Smooth muscle cell (in vitro differentiated cells): ENCODE data around the gene C1QTNF9B. TPM values are rescaled to one million over a fixed set of nuclear protein-coding genes. Genes with fewer than 3 reads are reported as not detected.
A peak's percentile ranks its signal among the peaks of the same experiment; 100 is the strongest.

Experiments
- DNase-seq: peaks from one replicate; lab custom pipeline; 2025; ENCODE audit not compliant: unreplicated experiment; lab: John Stamatoyannopoulos, UW
- H2AFZ ChIP-seq: fragments of 200-600 bp; sonication (generic); 2 replicates; pipeline ENCODE4 v1.6.0; 2016; ENCODE audit warnings: antibody characterized with exemption, low read depth, mild to moderate bottlenecking
- H3F3A ChIP-seq: fragments of 200-600 bp; sonication (generic); 2 replicates; pipeline ENCODE4 v1.6.0; 2017; ENCODE audit warnings: antibody characterized with exemption, low read depth
- H3K27ac ChIP-seq: fragments of 200-600 bp; sonication (generic); 2 replicates; pipeline ENCODE4 v1.5.1; 2016; ENCODE audit warnings: low read depth, mild to moderate bottlenecking
- H3K27me3 ChIP-seq: fragments of 200-600 bp; sonication (generic); 2 replicates; pipeline ENCODE4 v1.6.1; 2016; ENCODE audit warnings: low read depth, mild to moderate bottlenecking
- H3K36me3 ChIP-seq: fragments of 200-600 bp; sonication (generic); 2 replicates; pipeline ENCODE4 v1.5.1; 2016; ENCODE audit warnings: low read depth
- H3K4me1 ChIP-seq: fragments of 200-600 bp; sonication (generic); 2 replicates; pipeline ENCODE4 v1.5.1; 2016; ENCODE audit warnings: low read depth
- H3K4me2 ChIP-seq: fragments of 200-600 bp; sonication (generic); 2 replicates; pipeline ENCODE4 v1.6.0; 2016; ENCODE audit warnings: mild to moderate bottlenecking
- H3K4me3 ChIP-seq: fragments of 200-600 bp; sonication (generic); 2 replicates; pipeline ENCODE4 v1.5.1; 2016; ENCODE audit warnings: mild to moderate bottlenecking
- H3K79me2 ChIP-seq: fragments of 200-600 bp; sonication (generic); 2 replicates; pipeline ENCODE4 v1.6.0; 2016; ENCODE audit warnings: low read depth, mild to moderate bottlenecking
- H3K9ac ChIP-seq: fragments of 200-600 bp; sonication (generic); 2 replicates; pipeline ENCODE4 v1.6.0; 2016; ENCODE audit warnings: low read depth
- H3K9me3 ChIP-seq: fragments of 200-600 bp; sonication (generic); replicated peaks from 2 replicates; pipeline ENCODE4 v1.5.1; 2016; ENCODE audit warnings: low read depth
- H4K20me1 ChIP-seq: fragments of 200-600 bp; sonication (generic); 2 replicates; pipeline ENCODE4 v1.6.0; 2016; ENCODE audit warnings: low read depth
- WGBS: methylation state at CpG from one replicate; pipeline ENCODE4 v1.1.7; 2016; ENCODE audit warnings: low lambda C conversion rate; 5-methylcytosine and 5-hydroxymethylcytosine counted together
- polyA plus RNA-seq: library from polyadenylated mRNA; unstranded; fragments of >200 nt; fragmentation: Nextera tagmentation; extraction: Ambion mirVana; gene quantifications from 2 replicates; pipeline ENCODE4 v1.2.1, GENCODE V29; 2016
- total RNA-seq: library from RNA; depleted of rRNA; stranded (reverse); fragments of >200 nt; gene quantifications from 2 replicates; pipeline ENCODE4 v1.2.3, GENCODE V29; 2014
- TF ChIP-seq, protein P1 (sequence below): fragments of 200-600 bp; sonication (generic); IDR thresholded peaks from 2 replicates; pipeline ENCODE4 v1.5.1; 2017; ENCODE audit warnings: borderline replicate concordance, mild to moderate bottlenecking, antibody characterized with exemption; ENCODE audit not compliant: insufficient read depth, poor library complexity, severe bottlenecking

The C1QTNF9B gene
- total and polyA plus RNA-seq, 2 experiments from 2014 or later: 0.21 TPM; not detected in 1

GRCh38 chr13:23859904-23860303 lies 37.4 kb downstream of the C1QTNF9B start:
- Histone ChIP-seq H3K79me2 (no peaks in the 10 kb centered on the region), H3K4me2 (no peak overlapping the region), H3K9me3 (no peaks in the 10 kb centered on the region), H3F3A (no peaks in the 10 kb centered on the region), H4K20me1 (no peaks in the 10 kb centered on the region), H2AFZ (no peak overlapping the region), H3K4me1 (no peaks in the 10 kb centered on the region), H3K9ac (no peak overlapping the region), H3K36me3 (no peaks in the 10 kb centered on the region), H3K4me3 (no peak overlapping the region), H3K27me3 (no peaks in the 10 kb centered on the region), H3K27ac (peak overlapping the region; percentile 10)
- 78% methylated on average over 2 of the region's 2 CpGs for WGBS
- TF ChIP-seq, protein P1, sequence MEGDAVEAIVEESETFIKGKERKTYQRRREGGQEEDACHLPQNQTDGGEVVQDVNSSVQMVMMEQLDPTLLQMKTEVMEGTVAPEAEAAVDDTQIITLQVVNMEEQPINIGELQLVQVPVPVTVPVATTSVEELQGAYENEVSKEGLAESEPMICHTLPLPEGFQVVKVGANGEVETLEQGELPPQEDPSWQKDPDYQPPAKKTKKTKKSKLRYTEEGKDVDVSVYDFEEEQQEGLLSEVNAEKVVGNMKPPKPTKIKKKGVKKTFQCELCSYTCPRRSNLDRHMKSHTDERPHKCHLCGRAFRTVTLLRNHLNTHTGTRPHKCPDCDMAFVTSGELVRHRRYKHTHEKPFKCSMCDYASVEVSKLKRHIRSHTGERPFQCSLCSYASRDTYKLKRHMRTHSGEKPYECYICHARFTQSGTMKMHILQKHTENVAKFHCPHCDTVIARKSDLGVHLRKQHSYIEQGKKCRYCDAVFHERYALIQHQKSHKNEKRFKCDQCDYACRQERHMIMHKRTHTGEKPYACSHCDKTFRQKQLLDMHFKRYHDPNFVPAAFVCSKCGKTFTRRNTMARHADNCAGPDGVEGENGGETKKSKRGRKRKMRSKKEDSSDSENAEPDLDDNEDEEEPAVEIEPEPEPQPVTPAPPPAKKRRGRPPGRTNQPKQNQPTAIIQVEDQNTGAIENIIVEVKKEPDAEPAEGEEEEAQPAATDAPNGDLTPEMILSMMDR: no peak
- no peak for DNase-seq

DNA sequence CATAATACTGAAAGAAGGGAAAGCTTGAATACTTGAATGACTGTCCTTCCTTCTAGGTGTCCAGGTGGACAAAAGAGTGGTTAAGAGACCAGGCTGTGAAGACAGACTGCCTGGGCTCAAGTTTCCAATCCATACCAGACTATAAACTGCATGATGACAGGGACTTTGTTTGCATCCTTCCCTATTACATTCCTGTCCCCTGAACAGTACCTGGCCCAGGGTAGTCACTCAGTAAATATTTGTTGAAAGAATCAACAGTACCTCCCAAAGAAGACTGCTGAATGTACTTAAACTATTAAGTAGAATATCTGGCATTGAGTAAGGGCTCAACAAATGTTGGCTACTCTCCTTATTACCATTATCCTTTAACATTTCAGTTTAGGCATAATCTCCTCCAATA lies 37.8 kb downstream of the C1QTNF9B start:
- H3K9me3 ChIP-seq: no peaks in the 10 kb centered on the region
- no peaks in the 10 kb centered on the region for H3K4me1 ChIP-seq
- no peak overlapping the region for H3K4me2 ChIP-seq
- no peaks in the 10 kb centered on the region for H3K36me3 ChIP-seq
- no peaks in the 10 kb centered on the region for H4K20me1 ChIP-seq
- TF ChIP-seq, protein P1: no peak
- H2AFZ ChIP-seq: no peak overlapping the region
- peak overlapping the region; percentile 10 for H3K27ac ChIP-seq
- H3K9ac ChIP-seq: no peak overlapping the region
- H3F3A ChIP-seq: no peaks in the 10 kb centered on the region
- no peaks in the 10 kb centered on the region for H3K27me3 ChIP-seq
- H3K4me3 ChIP-seq: no peak overlapping the region
- H3K79me2 ChIP-seq: no peaks in the 10 kb centered on the region
- DNase-seq: no peak

GRCh38 chr13:23858546-23858945 lies 38.8 kb downstream of the C1QTNF9B start:
- H3K4me3 ChIP-seq: no peak overlapping the region
- H2AFZ ChIP-seq: no peak overlapping the region
- no peaks in the 10 kb centered on the region for H3K36me3 ChIP-seq
- no peak overlapping the region for H3K4me2 ChIP-seq
- no peaks in the 10 kb centered on the region for H3K79me2 ChIP-seq
- WGBS: 92% methylated on average over 5 of the region's 5 CpGs
- no peak overlapping the region for H3K9ac ChIP-seq
- H3K9me3 ChIP-seq: no peaks in the 10 kb centered on the region
- H4K20me1 ChIP-seq: no peaks in the 10 kb centered on the region
- H3K27ac ChIP-seq: no peak overlapping the region
- no peaks in the 10 kb centered on the region for H3K27me3 ChIP-seq
- DNase-seq: no peak
- no peaks in the 10 kb centered on the region for H3F3A ChIP-seq
- no peaks in the 10 kb centered on the region for H3K4me1 ChIP-seq
- TF ChIP-seq, protein P1: no peak

DNA sequence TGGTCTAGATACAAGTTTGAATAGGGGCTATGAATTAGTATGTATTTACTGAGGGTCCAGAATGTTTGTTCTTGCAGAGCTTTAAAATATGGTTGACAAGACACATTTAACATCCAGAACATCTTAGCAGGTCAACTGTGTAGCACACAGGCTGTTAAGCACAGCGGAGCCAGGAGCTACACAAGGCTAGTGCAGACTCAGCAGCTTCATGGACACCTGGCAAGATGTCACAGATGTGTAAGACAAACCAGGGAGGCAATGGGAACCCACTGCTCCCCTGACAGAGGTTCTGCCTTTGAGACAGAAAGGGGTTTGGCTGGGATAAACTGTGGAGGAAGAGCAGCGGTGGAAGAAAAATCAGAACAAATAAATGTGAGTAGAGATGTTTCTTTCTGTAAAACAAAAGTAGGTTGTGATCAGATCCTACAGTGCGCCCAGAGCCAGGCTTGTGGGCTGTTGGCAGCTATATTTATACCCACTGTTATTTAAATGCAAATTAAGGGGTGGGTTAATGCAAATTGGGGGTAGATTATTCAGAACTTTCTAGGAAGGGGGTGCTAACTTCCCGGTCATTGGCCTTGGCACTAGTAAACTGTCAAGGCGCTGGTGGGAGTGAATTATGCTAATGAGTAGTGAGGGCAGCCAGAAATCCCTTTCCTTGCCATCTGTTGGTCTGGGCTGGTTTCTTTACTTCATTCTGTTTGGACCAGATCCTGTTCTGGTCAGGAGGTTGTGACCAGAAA lies 41.1 kb downstream of the C1QTNF9B start:
- Histone ChIP-seq H4K20me1 (no peaks in the 10 kb centered on the region), H3K9ac (no peak overlapping the region), H2AFZ (no peak overlapping the region), H3K36me3 (no peaks in the 10 kb centered on the region), H3K27ac (no peak overlapping the region), H3K9me3 (no peaks in the 10 kb centered on the region), H3K4me1 (no peaks in the 10 kb centered on the region), H3F3A (no peaks in the 10 kb centered on the region), H3K4me2 (no peak overlapping the region), H3K4me3 (no peak overlapping the region), H3K79me2 (no peaks in the 10 kb centered on the region), H3K27me3 (no peaks in the 10 kb centered on the region)
- 86% methylated on average over 5 of the region's 5 CpGs for WGBS
- TF ChIP-seq, protein P1: no peak
- no peak for DNase-seq
